ENCODE measurements around the gene CACNB4.
"Not testable (repeated sequence)": the region's sequence is repeated elsewhere in the genome, so short reads cannot be mapped to it uniquely, and the experiment has no call there.

CACNB4 gene

DNA sequence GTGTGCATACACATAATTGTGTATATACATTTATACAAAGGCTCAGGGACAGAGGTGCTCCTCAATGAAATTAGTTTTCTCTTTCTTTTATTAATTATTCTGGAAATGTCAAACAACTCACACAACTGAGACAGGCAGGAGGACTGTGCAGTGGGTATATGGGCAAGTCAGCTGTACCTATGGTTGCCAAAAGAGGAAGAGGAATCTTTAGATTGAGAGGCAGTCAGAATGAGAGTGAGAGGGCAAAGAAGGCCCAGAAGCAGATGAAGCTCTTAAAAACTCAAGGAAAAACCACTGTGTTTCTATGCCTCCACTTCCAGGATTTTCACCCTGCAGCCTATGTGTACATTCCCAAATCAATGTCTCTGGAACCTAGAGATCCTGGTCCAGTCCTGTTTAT lies 79.1 kb downstream of the CACNB4 start:
- DNase-seq, result no peak

DNA sequence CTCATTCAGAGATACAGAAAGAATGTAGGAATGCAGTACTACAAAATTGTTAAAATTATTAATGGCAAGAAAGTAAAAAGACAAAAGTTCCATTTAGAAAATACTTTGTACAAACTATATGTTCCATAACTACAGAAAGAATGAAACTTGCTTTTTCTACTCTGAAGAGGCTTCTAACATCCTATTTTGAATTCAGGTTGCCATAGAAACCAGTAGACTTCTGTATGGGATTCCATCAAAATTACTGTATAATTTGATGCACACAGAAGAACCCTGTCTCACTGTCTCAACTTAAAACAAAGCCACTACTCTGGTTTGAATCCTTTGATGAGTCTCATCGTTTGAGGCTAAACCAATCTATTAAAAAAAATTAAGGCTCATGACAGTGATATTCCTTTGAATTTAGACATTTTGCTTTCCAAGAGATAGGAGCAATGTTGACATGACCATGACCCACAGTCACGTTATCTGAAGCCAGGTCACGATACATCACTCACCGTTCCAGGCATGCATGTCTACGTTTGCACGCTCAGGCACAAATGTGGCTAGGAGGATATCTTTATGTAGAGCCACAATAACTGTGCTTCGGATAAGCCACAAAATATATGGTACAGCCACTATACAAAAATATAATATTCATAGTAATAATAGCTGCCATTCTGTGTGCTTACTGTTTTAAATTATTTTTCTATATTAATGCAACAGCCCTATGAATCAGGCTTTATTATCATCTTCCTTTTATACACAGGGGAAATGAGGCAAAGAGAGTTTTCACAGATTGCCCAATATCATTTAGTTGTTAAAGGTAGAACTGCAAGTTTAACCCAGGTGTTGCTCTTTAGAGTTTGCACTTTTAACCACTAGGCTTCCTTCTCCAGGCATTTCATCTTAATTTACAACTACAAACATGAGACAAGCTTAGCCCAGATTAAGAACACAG lies 82.4 kb downstream of the CACNB4 start:
- DNase-seq, result no peak

- DNase-seq, result no peak
Observed at GRCh38 chr2:152015552-152015951, 83.3 kb downstream of the CACNB4 start.

DNA sequence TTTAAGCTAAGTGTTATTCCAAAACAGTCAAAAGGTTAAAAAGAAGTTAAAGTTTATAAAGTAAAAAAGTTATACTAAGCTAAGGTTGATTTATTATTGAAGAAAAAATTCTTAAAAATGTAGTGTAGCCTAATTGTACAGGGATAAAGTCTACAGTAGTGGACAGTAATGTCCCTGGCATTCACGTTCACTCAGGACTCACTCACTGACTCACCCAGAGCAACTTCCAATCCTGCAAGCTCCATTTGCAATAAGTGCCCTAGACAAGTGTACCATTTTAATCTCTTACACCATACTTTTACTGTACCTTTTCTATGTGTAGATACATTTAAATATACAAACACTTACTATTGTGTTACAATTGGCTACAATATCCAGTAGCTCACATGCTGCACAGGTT lies 86.1 kb downstream of the CACNB4 start:
- DNase-seq, result no peak

- DNase-seq, result no peak
Observed at GRCh38 chr2:152011724-152012123, 87.1 kb downstream of the CACNB4 start.

- peak; percentile 64 to 82 (median 74) for DNase-seq
Observed at GRCh38 chr2:152005607-152006006, 93.2 kb downstream of the CACNB4 start.

DNA sequence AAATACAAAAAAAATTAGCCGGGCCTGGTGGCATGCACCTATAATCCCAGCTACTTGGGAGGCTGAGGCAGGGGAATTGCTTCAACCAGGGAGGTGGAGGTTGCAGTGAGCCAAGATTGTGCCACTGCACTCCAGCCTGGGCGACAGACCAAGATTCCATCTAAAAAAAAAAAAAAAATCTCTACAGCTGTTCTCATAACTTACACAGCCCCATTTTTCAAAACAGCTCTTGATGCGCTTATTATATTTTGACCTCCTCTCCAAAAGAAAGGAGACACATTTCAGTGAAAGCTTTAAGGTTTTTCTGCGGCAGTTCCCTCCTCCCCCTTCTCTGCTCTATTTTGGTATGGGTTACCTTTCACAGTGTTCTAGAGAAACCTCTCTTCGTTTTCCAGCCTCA lies 95.6 kb downstream of the CACNB4 start:
- DNase-seq, result not testable (repeated sequence)

DNA sequence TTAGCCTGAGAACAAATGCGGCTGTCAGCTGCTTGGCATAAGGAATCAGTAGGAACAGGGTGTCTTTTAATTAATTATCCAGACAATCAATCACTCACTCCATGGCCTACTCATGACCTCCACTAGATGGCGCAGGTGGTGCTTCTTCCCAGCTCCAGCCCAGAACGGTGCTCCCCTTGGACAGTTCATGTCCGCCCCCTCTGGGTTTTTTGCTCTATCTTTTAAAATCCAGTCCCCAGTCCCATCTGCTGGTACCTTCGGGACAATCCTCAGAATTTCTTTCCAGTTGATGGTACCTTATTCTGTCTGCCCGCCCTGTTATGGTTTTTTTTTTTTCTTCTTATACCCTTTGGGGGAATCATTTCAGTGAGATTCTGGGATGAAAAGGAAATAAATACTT lies 99.8 kb downstream of the CACNB4 start:
- DNase-seq, result peak; percentile 56 to 83 (median 75)

DNA sequence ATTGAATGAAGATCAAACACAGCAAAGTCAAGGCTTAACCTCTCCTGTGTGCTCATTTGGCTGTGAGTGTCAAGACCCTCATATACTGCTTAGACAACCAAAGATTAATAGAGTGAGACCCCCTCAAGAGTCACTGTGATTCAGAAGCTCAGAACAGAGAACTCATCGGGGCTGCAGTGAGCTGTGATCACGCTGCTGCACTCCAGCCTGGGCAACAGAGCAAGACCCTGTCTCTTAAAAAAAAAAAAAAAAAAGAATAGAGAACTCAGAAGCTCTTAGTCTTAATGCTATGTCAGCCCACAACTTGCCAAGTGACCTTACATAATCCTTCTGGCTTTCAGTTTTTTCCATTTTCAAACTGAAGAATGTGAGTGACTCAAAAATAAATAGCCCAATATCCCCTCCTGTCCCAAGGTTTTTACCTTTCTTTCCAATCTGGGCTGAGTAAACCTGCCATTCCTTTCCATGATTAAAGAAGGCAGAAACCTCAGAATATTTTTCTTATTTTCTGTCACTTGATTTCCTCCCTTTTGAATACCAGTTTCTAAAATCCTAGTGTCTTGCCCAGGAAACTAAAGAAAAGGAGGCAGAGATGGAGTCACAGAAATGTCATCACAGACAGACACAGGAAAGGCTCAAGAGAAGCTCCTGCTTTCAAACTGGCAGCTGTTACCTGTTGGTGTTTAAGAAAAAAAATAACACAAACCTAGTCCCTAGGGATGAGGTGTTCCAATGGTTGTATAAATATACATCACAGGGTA lies 102.4 kb downstream of the CACNB4 start:
- peak in 3 of 4 experiments; percentile 35 to 66 (median 58) for DNase-seq

DNA sequence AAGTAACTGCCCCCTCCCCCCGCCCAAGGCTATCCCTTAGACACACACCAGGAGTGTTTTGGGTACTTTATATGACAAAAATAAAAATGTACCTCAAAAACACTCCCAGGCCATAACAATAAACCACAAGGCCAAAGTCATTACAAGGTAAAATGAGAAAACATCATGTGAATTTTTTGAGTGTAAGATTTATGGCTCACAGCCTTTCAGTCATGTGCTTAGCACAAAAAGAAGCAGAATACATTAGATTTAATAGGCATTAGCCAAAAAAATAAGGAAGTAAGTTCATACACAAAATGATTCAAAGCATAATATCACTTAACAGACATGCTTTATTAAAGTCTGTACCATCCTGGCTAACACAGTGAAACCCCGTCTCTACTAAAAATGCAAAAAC lies 103.7 kb downstream of the CACNB4 start:
- DNase-seq, result peak in 2 of 4 experiments; percentile 56 to 67

GRCh38 chr2:151994178-151994577 lies 104.7 kb downstream of the CACNB4 start:
- DNase-seq, result not testable (repeated sequence)

DNA sequence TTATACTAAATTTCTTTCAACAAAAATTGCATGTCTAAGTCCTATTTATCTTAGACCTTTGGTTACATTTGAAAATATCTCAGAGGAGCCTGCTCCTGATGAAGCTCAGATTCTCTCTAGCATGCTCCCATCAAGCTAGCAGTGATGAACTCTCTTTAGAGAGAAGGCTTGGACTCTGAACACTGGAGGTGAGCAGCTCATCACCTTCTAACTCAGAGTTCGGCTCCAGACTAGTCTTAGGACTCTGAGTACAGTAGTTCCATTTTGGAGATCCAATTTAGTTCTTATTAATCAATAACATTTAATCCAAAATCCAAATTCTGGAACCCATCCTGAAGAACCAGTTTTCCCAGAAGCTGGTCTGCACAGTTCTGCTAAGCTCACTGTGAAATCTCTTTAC lies 107.8 kb downstream of the CACNB4 start:
- DNase-seq, result no peak

DNA sequence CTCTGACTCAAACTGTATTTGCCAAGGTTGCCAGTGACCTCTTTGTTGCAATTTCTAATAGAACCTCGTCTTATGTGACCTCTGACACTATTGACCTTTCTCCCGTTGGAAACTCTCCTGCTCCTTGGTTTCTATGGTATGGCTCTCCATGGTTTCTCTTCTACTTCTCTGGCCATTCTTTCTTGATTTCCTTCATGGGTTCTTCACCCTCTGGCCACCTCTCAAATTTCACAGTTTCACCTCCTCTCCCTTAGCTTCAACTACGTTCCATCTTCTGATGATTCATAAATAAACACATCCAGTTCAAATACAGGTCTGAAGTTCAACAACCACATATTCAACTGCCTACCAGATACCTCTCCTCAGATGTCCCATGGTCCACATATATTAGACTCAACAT lies 109.5 kb downstream of the CACNB4 start:
- no peak for DNase-seq

DNA sequence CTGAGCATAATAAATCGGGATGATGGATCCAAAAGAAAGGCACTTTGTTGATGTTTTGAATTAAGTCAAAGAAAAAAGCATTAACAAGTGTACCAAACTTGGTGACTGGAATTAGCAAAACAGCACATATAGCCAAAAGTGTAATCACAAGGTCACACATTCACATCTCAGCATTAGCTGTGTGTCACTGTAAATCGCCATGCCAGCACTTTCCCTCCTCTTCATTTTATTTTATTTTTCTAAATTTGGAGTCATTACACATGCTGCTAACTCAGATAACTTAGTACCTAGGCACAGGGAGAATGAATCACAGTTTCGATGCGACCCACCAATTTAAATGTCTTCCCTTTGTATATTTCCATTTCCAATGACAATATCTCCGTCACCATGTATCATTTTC lies 111.4 kb downstream of the CACNB4 start:
- DNase-seq, result no peak

DNA sequence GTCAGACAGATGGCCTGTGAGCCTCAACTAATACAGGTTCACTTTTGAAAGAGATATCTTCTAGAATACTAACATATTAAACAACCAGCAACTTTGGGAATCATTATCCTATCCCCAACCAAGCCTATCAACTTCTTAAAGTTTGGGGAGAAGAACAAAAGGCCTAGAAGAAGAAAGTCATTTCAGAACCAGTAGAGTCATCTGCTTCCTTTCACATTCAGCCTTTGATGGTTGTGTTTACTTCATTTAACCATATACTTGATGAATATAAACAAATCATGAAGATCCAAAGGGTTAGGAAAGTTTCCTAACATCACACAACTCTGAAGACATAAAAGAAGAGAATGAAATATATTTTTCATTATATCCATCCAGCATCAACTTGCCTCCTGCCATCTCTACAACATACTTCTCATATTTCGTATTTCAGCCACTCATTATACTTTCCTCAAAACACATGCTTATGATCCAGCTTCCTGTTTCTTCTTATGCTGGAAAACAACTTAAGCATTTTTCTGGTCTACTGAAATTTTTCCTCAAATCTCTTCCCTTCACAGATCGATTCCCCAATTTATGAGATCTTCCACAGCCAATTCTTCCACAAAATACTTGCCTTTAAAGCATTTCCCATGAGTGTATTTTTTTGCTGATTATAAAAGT lies 114.3 kb downstream of the CACNB4 start:
- peak in 2 of 4 experiments; percentile 55 for DNase-seq

- no peak for DNase-seq
Observed at GRCh38 chr2:151983221-151983620, 115.6 kb downstream of the CACNB4 start.

DNA sequence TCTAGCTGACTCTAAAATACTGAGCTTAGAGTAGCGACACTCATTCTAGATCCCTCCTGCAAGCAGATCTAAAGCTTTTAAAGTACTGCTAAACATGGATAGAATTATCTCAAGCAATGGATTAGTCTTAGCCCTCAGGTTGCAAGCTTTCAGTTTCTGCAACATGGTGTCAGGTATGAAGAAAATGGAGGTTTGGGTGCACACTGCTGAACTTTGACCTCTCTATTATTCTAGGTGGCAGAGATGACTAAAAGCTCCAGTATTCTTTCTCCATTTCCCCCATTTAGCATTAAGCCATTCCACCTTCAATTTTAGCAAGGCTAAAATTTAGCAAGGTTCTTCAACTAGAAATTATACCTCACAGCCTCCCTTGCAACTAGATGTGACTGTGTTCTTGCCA lies 117.0 kb downstream of the CACNB4 start:
- no peak for DNase-seq

DNA sequence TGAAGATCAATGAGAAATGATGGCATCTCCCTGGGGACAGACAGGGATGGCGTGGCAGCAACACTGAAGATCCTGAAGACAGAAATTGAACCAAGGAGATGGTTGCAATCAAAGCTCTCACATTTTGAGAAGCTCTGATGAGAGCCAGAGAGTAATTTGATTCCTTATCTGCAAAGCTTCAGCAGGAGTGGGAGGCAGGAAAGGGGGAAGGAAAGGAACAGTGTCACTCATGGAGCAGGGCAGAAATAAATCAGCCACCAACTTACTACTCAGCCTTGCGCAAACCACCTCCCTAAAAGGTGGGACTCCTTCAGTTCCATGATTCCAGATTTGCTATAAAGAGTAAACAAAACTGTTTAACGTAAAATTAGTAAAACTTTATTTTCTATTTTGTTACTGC lies 119.2 kb downstream of the CACNB4 start:
- peak in 3 of 4 experiments; percentile 25 to 68 (median 42) for DNase-seq

DNA sequence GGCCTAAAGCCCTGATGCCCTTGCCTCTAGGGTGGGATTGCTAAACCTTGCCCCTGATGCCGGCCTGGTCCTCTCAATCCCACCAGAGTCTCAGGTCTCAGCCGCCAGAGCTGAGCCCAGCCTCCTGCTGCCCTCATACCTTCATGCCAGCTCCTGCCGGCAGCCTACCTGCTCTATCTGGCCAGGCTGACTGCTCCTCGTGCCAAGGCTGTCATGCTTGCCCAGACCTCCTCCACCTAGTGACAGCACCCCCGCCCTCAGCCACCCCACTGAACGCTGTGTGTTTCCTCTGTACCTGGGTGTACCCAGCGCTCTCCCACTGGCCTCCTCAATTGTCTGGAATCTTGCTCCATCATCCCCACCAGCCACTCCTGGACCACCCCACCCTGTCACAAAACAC lies 120.1 kb downstream of the CACNB4 start:
- no peak for DNase-seq

GRCh38 chr2:151977631-151978030 lies 121.2 kb downstream of the CACNB4 start:
- no peak for DNase-seq

DNA sequence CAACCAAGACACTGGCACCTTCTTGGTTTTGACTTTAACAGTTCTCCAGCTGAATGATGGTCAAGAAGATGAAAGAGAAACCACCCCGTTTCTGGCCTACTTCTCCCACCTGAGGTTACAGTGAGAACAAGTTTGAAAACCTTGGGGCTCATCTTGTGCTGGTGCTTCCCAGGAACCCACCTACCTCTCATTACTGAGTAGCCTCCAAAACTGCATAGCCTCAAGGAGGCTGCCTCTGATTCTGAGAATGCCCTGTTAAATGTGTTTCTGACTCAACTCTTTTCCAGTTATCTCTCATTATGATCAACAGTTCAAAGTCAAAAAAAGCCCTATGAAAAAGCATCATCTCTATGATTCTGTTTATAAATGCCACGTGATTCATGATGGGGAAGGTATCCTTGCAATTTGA lies 121.9 kb downstream of the CACNB4 start:
- DNase-seq, result no peak

- DNase-seq, result no peak
Observed at GRCh38 chr2:151975460-151976414, 123.1 kb downstream of the CACNB4 start.

Measured in suppressor macrophage (primary cell).